Measurements from ENCODE around the gene TOP3B. TPM values are rescaled to one million over a fixed set of nuclear protein-coding genes. Genes with fewer than 3 reads are reported as not detected.

TOP3B gene
- total RNA-seq, 2 donors from 2014 or later, result 26.0 to 40.4 TPM

- Histone ChIP-seq H3K36me3 (peaks cover 20% of the 10 kb centered on the region), H3K9me3 (no peaks in the 10 kb centered on the region), H3K27ac (peak overlapping the region; percentile 95 to 96), H3K4me1 (ENCODE audit: control insufficient read depth in 1 of 2, low read depth in 2 of 2) (peaks cover 18 to 43% of the 10 kb centered on the region in 2 donors), H3K27me3 (replicated peaks; ENCODE audit: insufficient read depth) (no peaks in the 10 kb centered on the region), H3K4me3 (peak overlapping the region; percentile 80)
- ATAC-seq (ENCODE audit: insufficient number of reproducible peaks, low FRiP score, low read depth) (no peak), DNase-seq (ENCODE audit: low spot score) (no peak)
- no peak for TF ChIP-seq CTCF (IDR thresholded peaks at IDR 0.05)
These were observed 45.4 kb downstream of the TOP3B start for GRCh38 chr22:21937041-21937820.

GRCh38 chr22:21936151-21936775, 46.3 kb downstream of the TOP3B start:
- Histone ChIP-seq H3K36me3 (peaks cover 22% of the 10 kb centered on the region), H3K4me3 (no peak overlapping the region), H3K27ac (peak overlapping the region; percentile 95 to 96), H3K27me3 (replicated peaks; ENCODE audit: insufficient read depth) (no peaks in the 10 kb centered on the region), H3K4me1 (ENCODE audit: control insufficient read depth in 1 of 2, low read depth in 2 of 2) (peaks cover 12 to 33% of the 10 kb centered on the region in 2 donors), H3K9me3 (no peaks in the 10 kb centered on the region)
- ATAC-seq (ENCODE audit: insufficient number of reproducible peaks, low FRiP score, low read depth) (no peak), DNase-seq (ENCODE audit: low spot score) (no peak)
- no peak for TF ChIP-seq CTCF (IDR thresholded peaks at IDR 0.05)

- Histone ChIP-seq H3K4me1 (ENCODE audit: control insufficient read depth in 1 of 2, low read depth in 2 of 2) (peaks cover 12 to 26% of the 10 kb centered on the region in 2 donors), H3K27ac (no peak overlapping the region), H3K27me3 (replicated peaks; ENCODE audit: insufficient read depth) (no peaks in the 10 kb centered on the region), H3K36me3 (peaks cover 43% of the 10 kb centered on the region), H3K4me3 (no peak overlapping the region), H3K9me3 (no peaks in the 10 kb centered on the region)
- TF ChIP-seq CTCF (IDR thresholded peaks at IDR 0.05), result no peak
- ATAC-seq (ENCODE audit: insufficient number of reproducible peaks, low FRiP score, low read depth) (no peak), DNase-seq (ENCODE audit: low spot score) (no peak)
These were observed 48.7 kb downstream of the TOP3B start for GRCh38 chr22:21933910-21934309.

- DNase-seq (ENCODE audit: low spot score) (no peak), ATAC-seq (ENCODE audit: insufficient number of reproducible peaks, low FRiP score, low read depth) (no peak)
- no peak for TF ChIP-seq CTCF (IDR thresholded peaks at IDR 0.05)
- Histone ChIP-seq H3K9me3 (no peaks in the 10 kb centered on the region), H3K4me3 (no peak overlapping the region), H3K36me3 (peaks cover 48% of the 10 kb centered on the region), H3K27me3 (replicated peaks; ENCODE audit: insufficient read depth) (no peaks in the 10 kb centered on the region), H3K4me1 (ENCODE audit: control insufficient read depth in 1 of 2, low read depth in 2 of 2) (peaks cover 12 to 21% of the 10 kb centered on the region in 2 donors), H3K27ac (no peak overlapping the region)
These were observed 49.2 kb downstream of the TOP3B start for GRCh38 chr22:21933413-21933812.

- Histone ChIP-seq H3K36me3 (peaks cover 50% of the 10 kb centered on the region), H3K27ac (no peak overlapping the region), H3K4me3 (no peak overlapping the region), H3K4me1 (ENCODE audit: control insufficient read depth in 1 of 2, low read depth in 2 of 2) (peaks cover 9 to 15% of the 10 kb centered on the region in 2 donors), H3K27me3 (replicated peaks; ENCODE audit: insufficient read depth) (no peaks in the 10 kb centered on the region), H3K9me3 (no peaks in the 10 kb centered on the region)
- TF ChIP-seq CTCF (IDR thresholded peaks at IDR 0.05), result no peak
- ATAC-seq (ENCODE audit: insufficient number of reproducible peaks, low FRiP score, low read depth) (no peak), DNase-seq (ENCODE audit: low spot score) (no peak)
These were observed 50.2 kb downstream of the TOP3B start for GRCh38 chr22:21932347-21932746.

Data from thoracic aorta (tissue), 2 donors.